ENCODE results near the gene KLF6.

The KLF6 gene

GRCh38 chr10:3774018-3774813 is 10.8 kb downstream of the KLF6 start:
- DNase-seq: no peak

- no peak for DNase-seq
These were observed 11.5 kb downstream of the KLF6 start for GRCh38 chr10:3773460-3774017.

GRCh38 chr10:3772361-3773171 is 12.4 kb downstream of the KLF6 start:
- no peak for DNase-seq

GRCh38 chr10:3770611-3771110 is 14.3 kb downstream of the KLF6 start:
- DNase-seq: no peak

GRCh38 chr10:3769556-3769955 is 15.5 kb downstream of the KLF6 start:
- no peak for DNase-seq

- no peak for DNase-seq
These were observed 18.8 kb downstream of the KLF6 start for GRCh38 chr10:3766046-3766756.

GRCh38 chr10:3765146-3765545 is 19.9 kb downstream of the KLF6 start:
- no peak for DNase-seq

- no peak for DNase-seq
These were observed 20.3 kb downstream of the KLF6 start for GRCh38 chr10:3764626-3765112.

- DNase-seq: no peak
These were observed 21.0 kb downstream of the KLF6 start for GRCh38 chr10:3763852-3764625.

GRCh38 chr10:3763035-3763456 is 22.0 kb downstream of the KLF6 start:
- DNase-seq: no peak

GRCh38 chr10:3762309-3762708 is 22.7 kb downstream of the KLF6 start:
- no peak for DNase-seq

- DNase-seq: no peak
These were observed 23.1 kb downstream of the KLF6 start for GRCh38 chr10:3761904-3762303.

- no peak for DNase-seq
These were observed 23.9 kb downstream of the KLF6 start for GRCh38 chr10:3761021-3761686.

- no peak for DNase-seq
These were observed 24.9 kb downstream of the KLF6 start for GRCh38 chr10:3760083-3760482.

GRCh38 chr10:3759397-3759796 is 25.6 kb downstream of the KLF6 start:
- DNase-seq: no peak

GRCh38 chr10:3758491-3758970 is 26.5 kb downstream of the KLF6 start:
- no peak for DNase-seq

GRCh38 chr10:3757638-3758490 is 27.1 kb downstream of the KLF6 start:
- DNase-seq: peak; percentile 60

GRCh38 chr10:3757250-3757637 is 27.8 kb downstream of the KLF6 start:
- DNase-seq: no peak

- DNase-seq: no peak
These were observed 28.7 kb downstream of the KLF6 start for GRCh38 chr10:3756360-3756740.
